ENCODE results near the gene OOEP.

OOEP gene

DNA sequence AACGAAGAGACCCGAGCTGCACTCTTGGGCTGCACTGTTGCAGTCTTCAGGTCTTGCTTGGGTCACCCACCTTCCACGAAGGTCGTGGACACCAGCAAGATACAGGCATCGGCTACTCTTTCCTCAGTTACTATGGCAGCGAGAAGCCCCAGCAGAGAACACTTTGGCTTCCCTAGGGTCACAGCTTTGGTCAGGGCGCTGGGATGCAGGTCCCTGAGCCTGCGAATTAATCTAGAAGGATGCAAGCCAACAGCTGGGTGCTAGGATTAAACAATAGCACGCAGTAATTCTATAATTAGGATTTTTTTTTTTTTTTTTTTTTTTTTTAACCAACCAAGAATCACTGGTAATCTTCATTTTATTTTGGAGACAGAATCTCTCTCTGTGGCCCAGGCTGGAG lies 5.1 kb downstream of the OOEP start:
- no peak for DNase-seq (ENCODE audit: low spot score)

DNA sequence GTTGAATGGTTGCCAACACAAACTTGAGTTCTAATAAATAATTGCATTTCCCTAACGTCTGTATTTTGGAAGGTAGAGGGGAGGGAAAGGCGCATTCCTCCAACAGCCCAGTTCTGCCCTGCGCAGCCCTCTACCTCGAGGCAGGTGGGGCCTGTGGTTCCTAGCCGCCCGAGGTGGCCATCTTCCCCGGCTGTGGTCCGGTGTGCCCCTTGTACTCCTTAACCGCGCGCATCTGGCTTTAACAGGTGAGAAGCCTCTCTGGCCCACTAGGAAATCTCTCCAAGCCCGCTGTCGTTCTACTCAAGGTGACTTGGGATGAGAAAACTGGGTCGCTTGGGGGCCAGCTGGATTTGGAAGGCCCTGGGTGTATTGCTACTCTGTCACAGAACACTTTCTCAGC lies 5.6 kb downstream of the OOEP start:
- DNase-seq (ENCODE audit: low spot score) = no peak

DNA sequence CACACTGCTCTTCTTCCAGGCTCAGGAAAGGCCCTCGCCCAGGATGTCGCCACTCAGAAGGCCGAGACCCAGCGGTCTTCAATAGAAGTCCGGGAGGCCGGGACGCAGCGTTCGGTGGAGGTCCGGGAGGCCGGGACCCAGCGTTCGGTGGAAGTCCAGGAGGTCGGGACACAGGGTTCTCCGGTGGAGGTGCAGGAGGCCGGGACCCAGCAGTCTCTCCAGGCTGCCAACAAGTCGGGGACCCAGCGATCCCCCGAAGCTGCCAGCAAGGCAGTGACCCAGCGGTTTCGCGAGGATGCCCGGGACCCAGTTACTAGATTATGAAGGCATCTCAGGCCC lies 6.2 kb downstream of the OOEP start:
- DNase-seq (ENCODE audit: low spot score) = no peak

GRCh38 chr6:73362869-73363536 lies 6.7 kb downstream of the OOEP start:
- DNase-seq (ENCODE audit: low spot score) = no peak

DNA sequence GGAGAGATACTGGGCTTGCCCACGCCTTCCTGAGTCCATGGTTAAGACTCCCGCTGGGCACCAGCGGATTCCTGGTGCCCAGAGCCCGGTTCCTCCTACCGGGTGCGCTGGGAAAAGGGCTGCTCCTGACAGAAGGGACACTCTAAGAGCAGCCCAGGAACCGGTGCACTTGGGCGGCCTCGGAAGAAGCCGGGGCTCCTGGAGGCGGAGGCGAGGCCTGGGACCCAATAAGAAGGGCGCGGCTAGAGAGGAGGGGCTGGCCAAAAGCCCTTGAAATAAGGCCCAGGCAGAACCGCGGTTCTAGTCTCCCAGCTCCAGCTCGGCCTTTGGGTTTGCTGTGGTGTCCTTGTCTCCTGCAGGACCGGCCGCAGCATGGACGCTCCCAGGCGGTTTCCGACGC lies 7.3 kb downstream of the OOEP start, which contains the start of gene KHDC3L:
Gene KHDC3L (plus strand): TSS at position 301 of the 400 bp plus-strand sequence. CDS start 72 bp downstream, at position 373.
- DNase-seq (ENCODE audit: low spot score) = no peak

GRCh38 chr6:73353636-73354593 lies 15.8 kb downstream of the OOEP start, which contains the start of gene DPPA5:
Gene DPPA5 (minus strand): TSS chr6:73354276. CDS start chr6:73354225, 51 bp downstream.
- DNase-seq (ENCODE audit: low spot score) = no peak

- no peak for DNase-seq (ENCODE audit: low spot score)
These were observed 20.4 kb downstream of the OOEP start for GRCh38 chr6:73349311-73349710.

- DNase-seq (ENCODE audit: low spot score) = no peak
These were observed 21.0 kb downstream of the OOEP start for GRCh38 chr6:73348550-73349204.

GRCh38 chr6:73343164-73343563 lies 26.5 kb downstream of the OOEP start:
- DNase-seq (ENCODE audit: low spot score) = no peak

GRCh38 chr6:73342174-73342573 lies 27.5 kb downstream of the OOEP start:
- no peak for DNase-seq (ENCODE audit: low spot score)

DNA sequence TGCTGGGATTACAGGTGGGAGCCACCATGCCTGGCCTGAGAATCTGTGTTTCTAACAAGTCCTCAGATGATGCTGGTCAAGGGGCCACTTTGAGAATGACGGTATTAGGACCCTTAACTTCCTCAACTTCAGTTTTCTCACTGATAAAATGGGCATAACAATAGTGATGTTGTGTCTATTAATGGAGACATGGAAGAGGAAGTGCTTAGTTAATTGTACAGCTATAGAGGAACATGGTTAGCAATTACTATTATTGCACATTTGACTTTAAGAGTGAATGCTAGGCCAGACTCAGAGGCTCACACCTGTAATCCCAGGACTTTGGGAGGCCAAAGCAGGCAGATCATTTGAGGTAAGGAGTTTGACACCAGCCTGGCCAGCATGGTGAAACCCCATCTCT lies 28.4 kb downstream of the OOEP start:
- DNase-seq (ENCODE audit: low spot score) = no peak

DNA sequence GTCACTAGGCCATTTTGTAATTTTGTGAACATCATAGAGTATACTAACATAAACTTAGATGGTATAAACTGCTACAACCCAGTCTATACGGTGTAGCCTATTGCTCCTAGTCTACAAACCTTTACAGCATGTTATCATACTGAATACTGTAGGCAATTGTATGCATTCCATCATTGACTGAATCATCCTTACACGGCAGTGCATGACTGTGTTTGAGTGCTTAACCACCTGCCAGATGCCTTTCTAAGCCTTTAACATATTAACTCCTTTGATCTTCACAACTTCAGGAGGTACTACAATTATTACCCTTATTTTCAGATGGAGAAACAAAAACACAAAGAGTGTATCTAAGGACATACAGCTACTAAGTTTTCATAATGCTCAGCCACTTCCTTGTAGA lies 29.6 kb downstream of the OOEP start:
- no peak for DNase-seq (ENCODE audit: low spot score)

- DNase-seq (ENCODE audit: low spot score) = no peak
These were observed 30.4 kb downstream of the OOEP start for GRCh38 chr6:73339340-73339739.

- no peak for DNase-seq (ENCODE audit: low spot score)
These were observed 40.5 kb downstream of the OOEP start for GRCh38 chr6:73329201-73329600.

GRCh38 chr6:73328790-73329189 lies 40.9 kb downstream of the OOEP start:
- DNase-seq (ENCODE audit: low spot score) = no peak

- DNase-seq (ENCODE audit: low spot score) = no peak
These were observed 44.0 kb downstream of the OOEP start for GRCh38 chr6:73325656-73326055.

- DNase-seq (ENCODE audit: low spot score) = no peak
These were observed 46.4 kb downstream of the OOEP start for GRCh38 chr6:73323323-73323722.
